Osteoblast (primary cell): ENCODE results near the gene CDK9. TPM values are rescaled to one million over a fixed set of nuclear protein-coding genes. Genes with fewer than 3 reads are reported as not detected.

Experiments used
- DNase-seq: peaks from one replicate; pipeline ENCODE4 v3.0.0; 2011; ENCODE audit warnings: low spot score, mixed read lengths; ENCODE audit not compliant: insufficient read length; ENCODE audit errors: missing footprints
- H2AFZ ChIP-seq: 2 replicates; pipeline ENCODE4 v1.6.0; 2011; ENCODE audit warnings: mild to moderate bottlenecking, low read length
- H3K27ac ChIP-seq: 2 replicates; pipeline ENCODE4 v1.5.1; 2011; ENCODE audit warnings: mild to moderate bottlenecking, low read depth, low read length, moderate library complexity
- H3K27me3 ChIP-seq: 2 replicates; pipeline ENCODE4 v1.6.0; 2012; ENCODE audit warnings: mild to moderate bottlenecking, control low read depth, inconsistent platforms, low read length, moderate library complexity; ENCODE audit not compliant: insufficient read depth
- H3K36me3 ChIP-seq: 2 replicates; pipeline ENCODE4 v1.5.1; 2011; ENCODE audit warnings: mild to moderate bottlenecking, low read length, control low read depth, moderate library complexity; ENCODE audit not compliant: insufficient read depth
- H3K4me1 ChIP-seq: 2 replicates; pipeline ENCODE4 v1.5.1; 2011; ENCODE audit warnings: mild to moderate bottlenecking, low read length, control low read depth, moderate library complexity; ENCODE audit not compliant: insufficient read depth
- H3K4me2 ChIP-seq: 2 replicates; pipeline ENCODE4 v1.6.0; 2011; ENCODE audit warnings: mild to moderate bottlenecking, low read length; ENCODE audit not compliant: insufficient read depth
- H3K4me3 ChIP-seq: fragments of 200-600 bp; sonication (generic); 3 replicates; pipeline ENCODE4 v1.5.1; 2012; ENCODE audit warnings: mild to moderate bottlenecking, low read length, inconsistent platforms; ENCODE audit not compliant: insufficient read depth
- H3K79me2 ChIP-seq: 2 replicates; pipeline ENCODE4 v1.6.0; 2012; ENCODE audit warnings: mild to moderate bottlenecking, low read length, control low read depth, inconsistent platforms; ENCODE audit not compliant: insufficient read depth
- H3K9me3 ChIP-seq: 2 replicates; pipeline ENCODE4 v1.5.1; 2011; ENCODE audit warnings: low read depth, low read length, control low read depth
- H4K20me1 ChIP-seq: 2 replicates; pipeline ENCODE4 v1.6.0; 2012; ENCODE audit warnings: mild to moderate bottlenecking, low read length, control low read depth; ENCODE audit not compliant: insufficient read depth
- CTCF ChIP-seq: IDR thresholded peaks from 2 replicates; pipeline ENCODE4 v1.5.1; 2011; ENCODE audit warnings: mild to moderate bottlenecking, low read depth, low read length, moderate library complexity; ENCODE audit errors: extremely low read depth
- total RNA-seq: library from RNA; depleted of rRNA; stranded (reverse); fragments of >200 nt; gene quantifications from 2 replicates; pipeline ENCODE4 v1.2.3, GENCODE V29; 2012

CDK9 gene
- total RNA-seq, 1 donor, result 56.1 TPM

GRCh38 chr9:127741831-127742434 is 43.9 kb upstream of the CDK9 start:
- Histone ChIP-seq H4K20me1 (no peaks in the 10 kb centered on the region), H3K4me1 (peaks cover 8% of the 10 kb centered on the region), H3K27me3 (no peaks in the 10 kb centered on the region), H3K27ac (no peak overlapping the region), H2AFZ (no peak overlapping the region), H3K4me2 (peak overlapping the region; percentile 36), H3K36me3 (no peaks in the 10 kb centered on the region), H3K4me3 (no peak overlapping the region), H3K9me3 (no peaks in the 10 kb centered on the region), H3K79me2 (no peaks in the 10 kb centered on the region)
- no peak for DNase-seq
- TF ChIP-seq CTCF, result no peak

GRCh38 chr9:127742435-127743088 is 43.3 kb upstream of the CDK9 start:
- H3K4me1 ChIP-seq, result peaks cover 8% of the 10 kb centered on the region
- no peak overlapping the region for H3K27ac ChIP-seq
- no peaks in the 10 kb centered on the region for H3K27me3 ChIP-seq
- no peak overlapping the region for H2AFZ ChIP-seq
- H3K4me2 ChIP-seq, result peak overlapping the region; percentile 36
- peak overlapping the region; percentile 22 for H3K4me3 ChIP-seq
- no peaks in the 10 kb centered on the region for H3K9me3 ChIP-seq
- H4K20me1 ChIP-seq, result no peaks in the 10 kb centered on the region
- no peaks in the 10 kb centered on the region for H3K36me3 ChIP-seq
- no peak for TF ChIP-seq CTCF
- no peaks in the 10 kb centered on the region for H3K79me2 ChIP-seq
- DNase-seq, result peak; percentile 93

- H3K4me2 ChIP-seq, result no peak overlapping the region
- H3K36me3 ChIP-seq, result no peaks in the 10 kb centered on the region
- TF ChIP-seq CTCF, result no peak
- no peaks in the 10 kb centered on the region for H3K27me3 ChIP-seq
- no peak overlapping the region for H2AFZ ChIP-seq
- no peak overlapping the region for H3K4me3 ChIP-seq
- no peaks in the 10 kb centered on the region for H4K20me1 ChIP-seq
- H3K9me3 ChIP-seq, result no peaks in the 10 kb centered on the region
- no peaks in the 10 kb centered on the region for H3K79me2 ChIP-seq
- H3K4me1 ChIP-seq, result peaks cover 8% of the 10 kb centered on the region
- no peak for DNase-seq
- no peak overlapping the region for H3K27ac ChIP-seq
Observed at GRCh38 chr9:127744398-127745110, 41.3 kb upstream of the CDK9 start.

GRCh38 chr9:127746959-127747569 is 38.8 kb upstream of the CDK9 start:
- no peak overlapping the region for H3K4me2 ChIP-seq
- no peak for TF ChIP-seq CTCF
- no peak overlapping the region for H3K27ac ChIP-seq
- H3K4me1 ChIP-seq, result no peaks in the 10 kb centered on the region
- H3K9me3 ChIP-seq, result no peaks in the 10 kb centered on the region
- no peaks in the 10 kb centered on the region for H4K20me1 ChIP-seq
- no peak for DNase-seq
- H3K4me3 ChIP-seq, result no peak overlapping the region
- no peaks in the 10 kb centered on the region for H3K36me3 ChIP-seq
- no peak overlapping the region for H2AFZ ChIP-seq
- no peaks in the 10 kb centered on the region for H3K79me2 ChIP-seq
- no peaks in the 10 kb centered on the region for H3K27me3 ChIP-seq
